ENCODE measurements around the gene DSCAM.

The DSCAM gene

GRCh38 chr21:40158366-40158765 is 688.6 kb downstream of the DSCAM start:
- DNase-seq: no peak

GRCh38 chr21:40155563-40155962 is 691.4 kb downstream of the DSCAM start:
- DNase-seq: no peak

GRCh38 chr21:40153351-40153750 is 693.6 kb downstream of the DSCAM start:
- no peak for DNase-seq

- DNase-seq: no peak
These were observed 694.5 kb downstream of the DSCAM start for GRCh38 chr21:40152476-40152875.

GRCh38 chr21:40151611-40152010 is 695.3 kb downstream of the DSCAM start:
- no peak for DNase-seq

- DNase-seq: no peak
These were observed 700.6 kb downstream of the DSCAM start for GRCh38 chr21:40146216-40146837.

- DNase-seq: no peak
These were observed 703.0 kb downstream of the DSCAM start for GRCh38 chr21:40143822-40144525.

- DNase-seq: no peak
These were observed 705.3 kb downstream of the DSCAM start for GRCh38 chr21:40141621-40142020.

GRCh38 chr21:40140675-40141074 is 706.3 kb downstream of the DSCAM start:
- DNase-seq: no peak

- DNase-seq: no peak
These were observed 707.3 kb downstream of the DSCAM start for GRCh38 chr21:40139636-40140035.

GRCh38 chr21:40136571-40136970 is 710.4 kb downstream of the DSCAM start:
- no peak for DNase-seq

GRCh38 chr21:40134731-40135492 is 712.0 kb downstream of the DSCAM start:
- no peak for DNase-seq

- no peak for DNase-seq
These were observed 716.5 kb downstream of the DSCAM start for GRCh38 chr21:40130476-40130875.

- no peak for DNase-seq
These were observed 717.1 kb downstream of the DSCAM start for GRCh38 chr21:40129809-40130208.

GRCh38 chr21:40128891-40129290 is 718.1 kb downstream of the DSCAM start:
- DNase-seq: no peak

GRCh38 chr21:40120940-40121575 is 725.9 kb downstream of the DSCAM start:
- no peak for DNase-seq

GRCh38 chr21:40118527-40118926 is 728.4 kb downstream of the DSCAM start:
- no peak for DNase-seq

- no peak for DNase-seq
These were observed 729.7 kb downstream of the DSCAM start for GRCh38 chr21:40117236-40117635.

GRCh38 chr21:40115775-40116174 is 731.2 kb downstream of the DSCAM start:
- no peak for DNase-seq

GRCh38 chr21:40102682-40103081 is 744.3 kb downstream of the DSCAM start:
- DNase-seq: no peak

GRCh38 chr21:40099809-40100208 is 747.1 kb downstream of the DSCAM start:
- DNase-seq: no peak

- no peak for DNase-seq
These were observed 751.5 kb downstream of the DSCAM start for GRCh38 chr21:40095477-40095876.

GRCh38 chr21:40080385-40080784 is 766.6 kb downstream of the DSCAM start:
- DNase-seq: no peak
